ENCODE data around the gene RIF1. TPM values are rescaled to one million over a fixed set of nuclear protein-coding genes. Genes with fewer than 3 reads are reported as not detected.

RIF1 gene
- total and polyA plus RNA-seq, 2 donors, result 7.4 to 35.9 TPM

DNA sequence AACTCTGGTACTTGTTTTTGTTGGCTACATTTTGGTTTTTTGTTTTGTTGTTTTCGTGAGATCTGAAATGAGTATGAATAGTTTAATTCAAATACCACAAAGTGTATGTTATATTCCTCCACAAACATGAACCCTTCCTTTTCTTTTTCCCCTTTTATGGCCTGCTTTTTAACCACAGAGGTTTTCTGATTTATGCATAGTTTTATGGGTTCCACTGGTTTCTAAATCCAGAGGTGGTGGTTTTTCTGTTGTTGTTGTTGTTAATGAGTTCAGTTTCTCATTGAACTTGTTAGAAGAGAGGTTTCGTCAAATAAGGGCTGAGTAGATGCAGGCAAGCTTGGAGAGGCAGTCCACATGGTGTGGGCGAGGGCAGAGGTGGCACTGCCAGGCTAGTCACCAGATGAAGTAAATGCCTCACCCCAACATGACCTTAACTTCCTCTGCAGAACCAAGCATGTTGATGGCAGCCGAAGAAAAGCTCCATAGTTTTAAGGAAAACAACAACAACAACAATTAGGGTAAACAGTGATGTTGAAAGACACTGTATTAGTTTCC, 72.5 kb downstream of the RIF1 start:
- H3K4me1 ChIP-seq (ENCODE audit: control insufficient read depth in 2 of 2, insufficient read depth in 2 of 2, low read length in 2 of 2), result no peaks in the 10 kb centered on the region
- H3K27me3 ChIP-seq (ENCODE audit: control insufficient read depth in 2 of 2, insufficient read depth in 1 of 2, low read length in 1 of 2), result no peaks in the 10 kb centered on the region
- WGBS, result 96% methylated on average over 4 of the region's 4 CpGs
- H3K27ac ChIP-seq (ENCODE audit: low read depth in 1 of 2, low read length in 1 of 2), result no peak overlapping the region
- DNase-seq (ENCODE audit: low read depth in 6 of 9, low spot score in 9 of 9), result no peak
- H3K4me3 ChIP-seq (ENCODE audit: low read length in 2 of 2), result no peak overlapping the region
- no peaks in the 10 kb centered on the region for H3K9me3 ChIP-seq (ENCODE audit: control insufficient read depth in 2 of 2, insufficient read depth in 1 of 2, low read length in 1 of 2)
- peaks cover 15 to 29% of the 10 kb centered on the region in 2 donors for H3K36me3 ChIP-seq (ENCODE audit: control insufficient read depth in 2 of 2, insufficient read depth in 2 of 2, low read length in 1 of 2)

GRCh38 chr2:151483546-151483945, 73.8 kb downstream of the RIF1 start:
- no peak for DNase-seq (ENCODE audit: low read depth in 6 of 9, low spot score in 9 of 9)
- WGBS, result 98% methylated on average over 6 of the region's 6 CpGs
- no peak overlapping the region for H3K4me3 ChIP-seq (ENCODE audit: low read length in 2 of 2)
- H3K9me3 ChIP-seq (ENCODE audit: control insufficient read depth in 2 of 2, insufficient read depth in 1 of 2, low read length in 1 of 2), result no peaks in the 10 kb centered on the region
- H3K36me3 ChIP-seq (ENCODE audit: control insufficient read depth in 2 of 2, insufficient read depth in 2 of 2, low read length in 1 of 2), result peaks cover 15 to 28% of the 10 kb centered on the region in 2 donors
- H3K4me1 ChIP-seq (ENCODE audit: control insufficient read depth in 2 of 2, insufficient read depth in 2 of 2, low read length in 2 of 2), result no peaks in the 10 kb centered on the region
- H3K27me3 ChIP-seq (ENCODE audit: control insufficient read depth in 2 of 2, insufficient read depth in 1 of 2, low read length in 1 of 2), result no peaks in the 10 kb centered on the region
- no peak overlapping the region for H3K27ac ChIP-seq (ENCODE audit: low read depth in 1 of 2, low read length in 1 of 2)

DNA sequence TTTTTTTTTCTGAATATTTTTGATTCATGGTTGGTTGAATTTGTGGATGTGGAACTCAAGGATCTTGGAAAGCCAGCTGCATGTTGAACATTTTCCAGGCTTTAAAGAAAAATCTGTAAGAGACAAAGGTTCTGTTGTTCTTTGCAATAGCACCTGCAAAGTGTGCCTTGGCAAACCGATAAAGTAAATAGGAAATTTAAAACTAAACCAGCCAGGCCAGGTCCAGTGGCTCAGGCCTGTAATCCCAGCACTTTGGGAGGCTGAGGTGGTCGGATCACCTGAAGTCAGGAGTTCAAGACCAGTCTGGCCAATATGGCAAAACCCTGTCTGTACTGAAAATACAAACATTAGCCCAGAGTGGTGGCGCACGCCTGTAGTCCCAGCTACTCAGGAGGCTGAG, 74.4 kb downstream of the RIF1 start:
- WGBS, result over 99% methylated on average over 4 of the region's 4 CpGs
- no peak for DNase-seq (ENCODE audit: low read depth in 6 of 9, low spot score in 9 of 9)
- H3K4me1 ChIP-seq (ENCODE audit: control insufficient read depth in 2 of 2, insufficient read depth in 2 of 2, low read length in 2 of 2), result no peaks in the 10 kb centered on the region
- H3K27me3 ChIP-seq (ENCODE audit: control insufficient read depth in 2 of 2, insufficient read depth in 1 of 2, low read length in 1 of 2), result no peaks in the 10 kb centered on the region
- H3K27ac ChIP-seq (ENCODE audit: low read depth in 1 of 2, low read length in 1 of 2), result no peak overlapping the region
- H3K4me3 ChIP-seq (ENCODE audit: low read length in 2 of 2), result no peak overlapping the region
- H3K9me3 ChIP-seq (ENCODE audit: control insufficient read depth in 2 of 2, insufficient read depth in 1 of 2, low read length in 1 of 2), result no peaks in the 10 kb centered on the region
- peaks cover 13 to 28% of the 10 kb centered on the region in 2 donors for H3K36me3 ChIP-seq (ENCODE audit: control insufficient read depth in 2 of 2, insufficient read depth in 2 of 2, low read length in 1 of 2)

DNA sequence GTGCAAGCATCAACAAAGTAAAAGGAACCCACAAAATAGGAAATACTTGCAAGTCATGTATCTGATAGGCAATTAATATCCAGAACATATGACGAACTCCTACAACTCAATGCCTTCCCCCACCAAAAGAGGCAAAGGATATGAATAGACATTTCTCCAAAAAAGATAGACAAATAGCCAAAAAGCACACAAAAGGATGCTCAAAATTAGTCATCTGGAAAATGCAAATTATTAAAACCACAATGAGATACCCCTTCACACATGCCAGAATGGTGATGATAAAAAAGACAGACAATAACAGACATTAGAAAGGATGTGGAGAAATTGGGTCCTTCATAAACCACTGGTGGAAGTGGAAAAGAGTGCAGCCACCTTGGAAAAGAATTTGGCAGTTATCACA, 76.4 kb downstream of the RIF1 start:
- no peak for DNase-seq (ENCODE audit: low read depth in 6 of 9, low spot score in 9 of 9)
- H3K27ac ChIP-seq (ENCODE audit: low read depth in 1 of 2, low read length in 1 of 2), result no peak overlapping the region
- H3K9me3 ChIP-seq (ENCODE audit: control insufficient read depth in 2 of 2, insufficient read depth in 1 of 2, low read length in 1 of 2), result no peaks in the 10 kb centered on the region
- H3K36me3 ChIP-seq (ENCODE audit: control insufficient read depth in 2 of 2, insufficient read depth in 2 of 2, low read length in 1 of 2), result peaks cover 13 to 27% of the 10 kb centered on the region in 2 donors
- H3K27me3 ChIP-seq (ENCODE audit: control insufficient read depth in 2 of 2, insufficient read depth in 1 of 2, low read length in 1 of 2), result no peaks in the 10 kb centered on the region
- no peaks in the 10 kb centered on the region for H3K4me1 ChIP-seq (ENCODE audit: control insufficient read depth in 2 of 2, insufficient read depth in 2 of 2, low read length in 2 of 2)
- H3K4me3 ChIP-seq (ENCODE audit: low read length in 2 of 2), result no peak overlapping the region
- 95% methylated on average over 1 of the region's 1 CpG for WGBS

GRCh38 chr2:151490276-151490675, 80.6 kb downstream of the RIF1 start:
- no peaks in the 10 kb centered on the region for H3K27me3 ChIP-seq (ENCODE audit: control insufficient read depth in 2 of 2, insufficient read depth in 1 of 2, low read length in 1 of 2)
- WGBS, result 99% methylated on average over 9 of the region's 9 CpGs
- H3K27ac ChIP-seq (ENCODE audit: low read depth in 1 of 2, low read length in 1 of 2), result no peak overlapping the region
- no peak for DNase-seq (ENCODE audit: low read depth in 6 of 9, low spot score in 9 of 9)
- peaks cover 0 to 11% of the 10 kb centered on the region in 2 donors for H3K36me3 ChIP-seq (ENCODE audit: control insufficient read depth in 2 of 2, insufficient read depth in 2 of 2, low read length in 1 of 2)
- no peak overlapping the region for H3K4me3 ChIP-seq (ENCODE audit: low read length in 2 of 2)
- H3K4me1 ChIP-seq (ENCODE audit: control insufficient read depth in 2 of 2, insufficient read depth in 2 of 2, low read length in 2 of 2), result no peaks in the 10 kb centered on the region
- H3K9me3 ChIP-seq (ENCODE audit: control insufficient read depth in 2 of 2, insufficient read depth in 1 of 2, low read length in 1 of 2), result no peaks in the 10 kb centered on the region

GRCh38 chr2:151491496-151491895, 81.8 kb downstream of the RIF1 start:
- no peaks in the 10 kb centered on the region for H3K27me3 ChIP-seq (ENCODE audit: control insufficient read depth in 2 of 2, insufficient read depth in 1 of 2, low read length in 1 of 2)
- no peak for DNase-seq (ENCODE audit: low read depth in 6 of 9, low spot score in 9 of 9)
- 96% methylated on average over 4 of the region's 4 CpGs for WGBS
- no peak overlapping the region for H3K27ac ChIP-seq (ENCODE audit: low read depth in 1 of 2, low read length in 1 of 2)
- H3K4me1 ChIP-seq (ENCODE audit: control insufficient read depth in 2 of 2, insufficient read depth in 2 of 2, low read length in 2 of 2), result no peaks in the 10 kb centered on the region
- H3K4me3 ChIP-seq (ENCODE audit: low read length in 2 of 2), result no peak overlapping the region
- peaks cover 0 to 6% of the 10 kb centered on the region in 2 donors for H3K36me3 ChIP-seq (ENCODE audit: control insufficient read depth in 2 of 2, insufficient read depth in 2 of 2, low read length in 1 of 2)
- H3K9me3 ChIP-seq (ENCODE audit: control insufficient read depth in 2 of 2, insufficient read depth in 1 of 2, low read length in 1 of 2), result no peaks in the 10 kb centered on the region

GRCh38 chr2:151498178-151498577, 88.5 kb downstream of the RIF1 start:
- Histone ChIP-seq H3K9me3 (ENCODE audit: control insufficient read depth in 2 of 2, insufficient read depth in 1 of 2, low read length in 1 of 2) (no peaks in the 10 kb centered on the region), H3K4me3 (ENCODE audit: low read length in 2 of 2) (no peak overlapping the region), H3K36me3 (ENCODE audit: control insufficient read depth in 2 of 2, insufficient read depth in 2 of 2, low read length in 1 of 2) (no peaks in the 10 kb centered on the region), H3K4me1 (ENCODE audit: control insufficient read depth in 2 of 2, insufficient read depth in 2 of 2, low read length in 2 of 2) (no peaks in the 10 kb centered on the region), H3K27me3 (ENCODE audit: control insufficient read depth in 2 of 2, insufficient read depth in 1 of 2, low read length in 1 of 2) (no peaks in the 10 kb centered on the region), H3K27ac (ENCODE audit: low read depth in 1 of 2, low read length in 1 of 2) (no peak overlapping the region)
- 96% methylated on average over 1 of the region's 1 CpG for WGBS
- DNase-seq (ENCODE audit: low read depth in 6 of 9, low spot score in 9 of 9), result no peak

GRCh38 chr2:151506170-151506569, 96.5 kb downstream of the RIF1 start:
- WGBS, result over 99% methylated on average over 4 of the region's 4 CpGs
- Histone ChIP-seq H3K4me1 (ENCODE audit: control insufficient read depth in 2 of 2, insufficient read depth in 2 of 2, low read length in 2 of 2) (no peaks in the 10 kb centered on the region), H3K27ac (ENCODE audit: low read depth in 1 of 2, low read length in 1 of 2) (no peak overlapping the region), H3K4me3 (ENCODE audit: low read length in 2 of 2) (no peak overlapping the region), H3K27me3 (ENCODE audit: control insufficient read depth in 2 of 2, insufficient read depth in 1 of 2, low read length in 1 of 2) (no peaks in the 10 kb centered on the region), H3K36me3 (ENCODE audit: control insufficient read depth in 2 of 2, insufficient read depth in 2 of 2, low read length in 1 of 2) (no peaks in the 10 kb centered on the region), H3K9me3 (ENCODE audit: control insufficient read depth in 2 of 2, insufficient read depth in 1 of 2, low read length in 1 of 2) (no peaks in the 10 kb centered on the region)
- no peak for DNase-seq (ENCODE audit: low read depth in 6 of 9, low spot score in 9 of 9)

DNA sequence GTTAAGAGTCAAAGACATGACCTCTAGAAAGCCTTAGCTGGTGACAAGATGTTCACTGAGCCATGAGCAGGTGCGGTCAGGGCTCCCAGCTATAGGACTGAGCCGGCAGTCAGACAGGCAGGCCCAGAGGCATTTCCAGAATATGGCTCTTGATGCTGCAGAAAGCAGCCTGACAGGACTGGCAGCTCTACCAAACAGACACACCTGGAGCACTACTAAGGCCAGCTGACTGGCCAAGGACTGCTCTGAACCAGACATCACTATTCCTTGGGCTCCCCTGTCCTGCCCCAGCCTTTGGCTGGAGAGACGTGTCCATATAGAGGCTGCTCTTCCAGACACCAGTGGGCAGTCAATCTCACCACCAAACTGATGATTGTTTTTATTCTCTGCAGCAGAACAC, 98.8 kb downstream of the RIF1 start:
- WGBS, result 97% methylated on average over 3 of the region's 3 CpGs
- H3K36me3 ChIP-seq (ENCODE audit: control insufficient read depth in 2 of 2, insufficient read depth in 2 of 2, low read length in 1 of 2), result no peaks in the 10 kb centered on the region
- no peaks in the 10 kb centered on the region for H3K9me3 ChIP-seq (ENCODE audit: control insufficient read depth in 2 of 2, insufficient read depth in 1 of 2, low read length in 1 of 2)
- DNase-seq (ENCODE audit: low read depth in 6 of 9, low spot score in 9 of 9), result no peak
- no peak overlapping the region for H3K4me3 ChIP-seq (ENCODE audit: low read length in 2 of 2)
- H3K27me3 ChIP-seq (ENCODE audit: control insufficient read depth in 2 of 2, insufficient read depth in 1 of 2, low read length in 1 of 2), result no peaks in the 10 kb centered on the region
- no peak overlapping the region for H3K27ac ChIP-seq (ENCODE audit: low read depth in 1 of 2, low read length in 1 of 2)
- H3K4me1 ChIP-seq (ENCODE audit: control insufficient read depth in 2 of 2, insufficient read depth in 2 of 2, low read length in 2 of 2), result no peaks in the 10 kb centered on the region

DNA sequence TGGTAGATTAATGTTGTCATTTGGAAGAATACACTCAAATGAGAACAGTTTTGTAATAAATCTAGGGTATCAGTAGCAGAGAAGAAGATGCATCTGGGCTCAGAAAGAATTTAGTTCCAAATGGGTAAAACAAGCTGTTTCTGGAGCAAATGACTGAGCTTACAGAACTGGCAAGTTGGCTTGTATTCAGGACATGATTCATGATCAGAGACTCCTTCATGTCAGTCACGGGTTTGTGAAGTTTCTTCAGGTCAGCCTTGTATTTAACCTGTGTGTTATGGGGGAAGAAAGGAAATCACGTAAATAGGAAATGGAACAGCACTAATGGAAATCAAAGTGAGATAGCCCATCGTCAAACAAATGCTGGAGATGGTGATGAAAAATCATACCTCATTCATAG, 109.1 kb downstream of the RIF1 start:
- Histone ChIP-seq H3K36me3 (ENCODE audit: control insufficient read depth in 2 of 2, insufficient read depth in 2 of 2, low read length in 1 of 2) (no peaks in the 10 kb centered on the region), H3K27me3 (ENCODE audit: control insufficient read depth in 2 of 2, insufficient read depth in 1 of 2, low read length in 1 of 2) (no peaks in the 10 kb centered on the region), H3K9me3 (ENCODE audit: control insufficient read depth in 2 of 2, insufficient read depth in 1 of 2, low read length in 1 of 2) (no peaks in the 10 kb centered on the region), H3K27ac (ENCODE audit: low read depth in 1 of 2, low read length in 1 of 2) (no peak overlapping the region), H3K4me3 (ENCODE audit: low read length in 2 of 2) (no peak overlapping the region), H3K4me1 (ENCODE audit: control insufficient read depth in 2 of 2, insufficient read depth in 2 of 2, low read length in 2 of 2) (no peaks in the 10 kb centered on the region)
- WGBS, result 94% methylated on average over 3 of the region's 3 CpGs
- no peak for DNase-seq (ENCODE audit: low read depth in 6 of 9, low spot score in 9 of 9)

Data from thymus (tissue), 11 donors.